Natural killer cell (primary cell): Measurements from ENCODE around the gene PHTF1. TPM values are rescaled to one million over a fixed set of nuclear protein-coding genes. Genes with fewer than 3 reads are reported as not detected.
A peak's percentile ranks its signal among the peaks of the same experiment; 100 is the strongest.

Source experiments
- ATAC-seq, 3 donors: fragments of 150-1000 bp in 2 of 3; fragments of 200-7000 bp in 1 of 3; cut with Tn5 transposase; 1 replicate in 1 of 3; 2 replicates in 2 of 3; pipeline ENCODE4 v1.10.0; 2021; ENCODE audit warnings: mild to moderate bottlenecking in 2 of 3, moderate library complexity in 2 of 3
- DNase-seq, 2 donors: peaks; one replicate each; pipeline versions ENCODE4 v3.0.0 to v3.0.0-alpha.2; 2013 to 2021; ENCODE audit warnings: mixed read lengths in 1 of 2
- H3K27ac ChIP-seq: one replicate; pipeline ENCODE4 v1.5.1; 2013; ENCODE audit warnings: mild to moderate bottlenecking, low read length
- H3K27me3 ChIP-seq: one replicate; pipeline ENCODE4 v1.6.1; 2013; ENCODE audit warnings: low read length; ENCODE audit not compliant: control insufficient read depth, insufficient read depth
- H3K36me3 ChIP-seq: one replicate; pipeline ENCODE4 v1.6.1; 2013; ENCODE audit warnings: low read length; ENCODE audit not compliant: control insufficient read depth, insufficient read depth
- H3K4me1 ChIP-seq: one replicate; pipeline ENCODE4 v1.6.1; 2013; ENCODE audit warnings: low read length; ENCODE audit not compliant: control insufficient read depth, insufficient read depth
- H3K4me3 ChIP-seq: one replicate; pipeline ENCODE4 v1.5.1; 2013; ENCODE audit warnings: low read length
- H3K9me3 ChIP-seq: one replicate; pipeline ENCODE4 v1.6.1; 2013; ENCODE audit warnings: low read length; ENCODE audit not compliant: control insufficient read depth, insufficient read depth
- H3K27ac Mint-ChIP-seq, 2 donors: one replicate each; pipeline ENCODE4 v1.8.0; 2022; ENCODE audit warnings: mild to moderate bottlenecking in 2 of 2, mixed read lengths in 2 of 2, moderate library complexity in 1 of 2
- H3K27me3 Mint-ChIP-seq, 2 donors: one replicate each; pipeline ENCODE4 v1.8.0; 2022; ENCODE audit warnings: low read depth in 2 of 2, mixed read lengths in 2 of 2
- H3K36me3 Mint-ChIP-seq: one replicate; pipeline ENCODE4 v1.8.0; 2022; ENCODE audit warnings: mixed read lengths
- H3K4me1 Mint-ChIP-seq, 2 donors: one replicate each; pipeline ENCODE4 v1.8.0; 2022; ENCODE audit warnings: mixed read lengths in 2 of 2
- H3K4me3 Mint-ChIP-seq: one replicate; pipeline ENCODE4 v1.8.0; 2022; ENCODE audit warnings: mild to moderate bottlenecking, moderate library complexity, mixed read lengths
- H3K9me3 Mint-ChIP-seq, 2 donors: one replicate each; pipeline ENCODE4 v1.8.0; 2022; ENCODE audit warnings: mixed read lengths in 2 of 2
- WGBS: methylation state at CpG from one replicate; pipeline ENCODE4 v1.1.7; 2013; ENCODE audit warnings: missing lambda C conversion rate; ENCODE audit not compliant: insufficient coverage; 5-methylcytosine and 5-hydroxymethylcytosine counted together
- intact Hi-C: fragments of 100-400 bp; cut with micrococcal nuclease; formaldehyde crosslinking; loops from one replicate; pipeline ENCODE4 v1.14.2; 2022
- total RNA-seq, 4 donors: library from RNA; stranded (reverse); fragments of 120-200 nt in 1 of 4; gene quantifications; one replicate each; pipeline versions ENCODE4 v1.2.3 to v1.2.4, GENCODE V29; 2013 to 2022
- TF ChIP-seq, protein P1 (sequence below): fragments of 200-600 bp; IDR thresholded peaks from one replicate; pipeline ENCODE4 v1.8.0; 2022; ENCODE audit warnings: antibody characterized with exemption

The PHTF1 gene
- total RNA-seq, 3 donors from 2014 or later (not counting 1 experiment from before 2014, with no cell fraction given) = 37.1 to 40.7 (median 40.6) TPM

GRCh38 chr1:113786069-113786468 is 26.8 kb upstream of the PHTF1 start:
- DNase-seq (no peak), ATAC-seq (no peak)
- WGBS = no CpG with 5 or more reads among the region's 1 CpG
- Mint-ChIP-seq H3K4me3 (no peak overlapping the region), H3K27me3 (no peaks in the 10 kb centered on the region), H3K27ac (peak overlapping the region; percentile 3 to 49), H3K36me3 (no peaks in the 10 kb centered on the region), H3K9me3 (no peaks in the 10 kb centered on the region), H3K4me1 (peaks cover 34 to 45% of the 10 kb centered on the region in 2 donors)
- H3K27me3 ChIP-seq = no peaks in the 10 kb centered on the region
- H3K27ac ChIP-seq = no peak overlapping the region
- H3K9me3 ChIP-seq = no peaks in the 10 kb centered on the region
- intact Hi-C loops = no loop called here
- peaks cover 11% of the 10 kb centered on the region for H3K4me1 ChIP-seq
- TF ChIP-seq, protein P1, sequence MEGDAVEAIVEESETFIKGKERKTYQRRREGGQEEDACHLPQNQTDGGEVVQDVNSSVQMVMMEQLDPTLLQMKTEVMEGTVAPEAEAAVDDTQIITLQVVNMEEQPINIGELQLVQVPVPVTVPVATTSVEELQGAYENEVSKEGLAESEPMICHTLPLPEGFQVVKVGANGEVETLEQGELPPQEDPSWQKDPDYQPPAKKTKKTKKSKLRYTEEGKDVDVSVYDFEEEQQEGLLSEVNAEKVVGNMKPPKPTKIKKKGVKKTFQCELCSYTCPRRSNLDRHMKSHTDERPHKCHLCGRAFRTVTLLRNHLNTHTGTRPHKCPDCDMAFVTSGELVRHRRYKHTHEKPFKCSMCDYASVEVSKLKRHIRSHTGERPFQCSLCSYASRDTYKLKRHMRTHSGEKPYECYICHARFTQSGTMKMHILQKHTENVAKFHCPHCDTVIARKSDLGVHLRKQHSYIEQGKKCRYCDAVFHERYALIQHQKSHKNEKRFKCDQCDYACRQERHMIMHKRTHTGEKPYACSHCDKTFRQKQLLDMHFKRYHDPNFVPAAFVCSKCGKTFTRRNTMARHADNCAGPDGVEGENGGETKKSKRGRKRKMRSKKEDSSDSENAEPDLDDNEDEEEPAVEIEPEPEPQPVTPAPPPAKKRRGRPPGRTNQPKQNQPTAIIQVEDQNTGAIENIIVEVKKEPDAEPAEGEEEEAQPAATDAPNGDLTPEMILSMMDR = no peak
- peaks cover 5% of the 10 kb centered on the region for H3K36me3 ChIP-seq
- no peak overlapping the region for H3K4me3 ChIP-seq

GRCh38 chr1:113784104-113784779 is 25.0 kb upstream of the PHTF1 start:
- DNase-seq = peak in 1 of 2 donors; percentile 46
- no peaks in the 10 kb centered on the region for H3K36me3 Mint-ChIP-seq
- no peaks in the 10 kb centered on the region for H3K27me3 Mint-ChIP-seq
- no peaks in the 10 kb centered on the region for H3K27me3 ChIP-seq
- H3K9me3 ChIP-seq = no peaks in the 10 kb centered on the region
- peak overlapping the region; percentile 80 for H3K27ac ChIP-seq
- H3K4me3 Mint-ChIP-seq = peak overlapping the region; percentile 83
- H3K4me1 ChIP-seq = peaks cover 19% of the 10 kb centered on the region
- H3K9me3 Mint-ChIP-seq = no peaks in the 10 kb centered on the region
- no peak overlapping the region for H3K27ac Mint-ChIP-seq
- peaks cover 26 to 29% of the 10 kb centered on the region in 2 donors for H3K4me1 Mint-ChIP-seq
- H3K36me3 ChIP-seq = no peaks in the 10 kb centered on the region
- WGBS = 73% methylated on average over 4 of the region's 5 CpGs
- peak; percentile 28 to 70 (median 44) for ATAC-seq
- H3K4me3 ChIP-seq = no peak overlapping the region
- TF ChIP-seq, protein P1 = no peak
- intact Hi-C loops = no loop called here

GRCh38 chr1:113783254-113784103 is 24.2 kb upstream of the PHTF1 start:
- no peaks in the 10 kb centered on the region for H3K9me3 Mint-ChIP-seq
- Histone ChIP-seq H3K27me3 (no peaks in the 10 kb centered on the region), H3K4me1 (peaks cover 19% of the 10 kb centered on the region), H3K27ac (peak overlapping the region; percentile 80), H3K9me3 (no peaks in the 10 kb centered on the region), H3K4me3 (no peak overlapping the region), H3K36me3 (no peaks in the 10 kb centered on the region)
- no peak overlapping the region for H3K27ac Mint-ChIP-seq
- H3K4me3 Mint-ChIP-seq = peak overlapping the region; percentile 83
- H3K4me1 Mint-ChIP-seq = peaks cover 30 to 32% of the 10 kb centered on the region in 2 donors
- ATAC-seq (peak; percentile 91 to 95 (median 95)), DNase-seq (peak; percentile 24 to 81)
- intact Hi-C loops = loop anchor here (1.0 kb wide), 1 partner anchor 29 kb away; the partner anchor contains the start of gene RSBN1
- 3% methylated on average over 3 of the region's 4 CpGs for WGBS
- H3K36me3 Mint-ChIP-seq = no peaks in the 10 kb centered on the region
- no peaks in the 10 kb centered on the region for H3K27me3 Mint-ChIP-seq
- TF ChIP-seq, protein P1 = no peak
